ENCODE measurements around the gene AHNAK.
"Not testable (repeated sequence)": the region's sequence is repeated elsewhere in the genome, so short reads cannot be mapped to it uniquely, and the experiment has no call there.

AHNAK gene

DNA sequence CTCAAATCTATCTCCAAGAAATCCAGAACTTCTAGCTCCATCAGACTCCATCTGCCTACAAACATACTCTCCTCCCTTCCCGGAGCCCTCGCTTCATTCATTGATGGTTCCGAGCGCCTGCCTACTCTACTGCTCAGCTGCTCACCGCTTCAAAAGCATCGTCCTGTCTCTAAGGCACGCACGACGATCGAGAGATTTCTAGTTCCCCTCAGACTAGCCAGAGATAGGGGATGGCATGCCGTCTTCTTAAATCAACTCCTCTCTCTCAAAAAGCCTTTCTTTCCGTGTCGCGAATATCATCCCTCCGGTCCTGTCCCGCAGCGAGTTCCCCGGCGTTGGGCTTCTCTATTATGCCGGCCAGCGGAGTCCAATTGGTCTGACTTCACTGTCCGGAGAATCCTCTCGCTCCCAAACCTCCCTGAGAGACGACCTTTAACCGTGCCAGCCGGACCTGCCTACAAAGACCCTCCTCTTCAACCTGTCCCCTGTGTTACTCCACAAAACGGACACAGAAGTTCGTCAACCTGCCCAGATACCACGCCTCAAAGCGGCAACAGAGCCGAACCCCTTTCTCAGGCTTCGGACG lies 26.5 kb upstream of the AHNAK start:
- no peak for DNase-seq

- no peak for DNase-seq
Observed at GRCh38 chr11:62572431-62572830, 25.8 kb upstream of the AHNAK start.

GRCh38 chr11:62571493-62571892 lies 24.9 kb upstream of the AHNAK start:
- DNase-seq: not testable (repeated sequence)

DNA sequence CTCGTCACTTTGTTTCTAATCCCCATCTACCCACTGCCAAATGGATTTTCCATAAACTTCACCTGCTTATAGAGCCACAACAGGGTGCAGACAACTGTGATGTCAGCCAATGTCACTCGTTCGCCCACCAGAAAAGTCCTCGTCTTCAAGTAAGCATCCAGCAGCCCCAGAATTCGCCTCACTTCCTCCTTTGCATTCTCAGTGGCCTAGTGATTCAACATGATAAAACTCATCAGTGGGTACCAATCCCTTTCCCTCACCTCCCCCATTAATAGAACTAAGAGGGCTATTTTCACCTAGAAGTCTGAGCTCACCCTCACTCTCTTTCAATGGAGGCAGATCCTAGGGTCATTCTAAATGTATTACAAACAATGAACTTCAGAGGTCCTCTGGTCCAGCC lies 24.3 kb upstream of the AHNAK start:
- DNase-seq: not testable (repeated sequence)

- no peak for DNase-seq
Observed at GRCh38 chr11:62569611-62570010, 23.0 kb upstream of the AHNAK start.

- DNase-seq: no peak
Observed at GRCh38 chr11:62567018-62567633, 20.5 kb upstream of the AHNAK start.

DNA sequence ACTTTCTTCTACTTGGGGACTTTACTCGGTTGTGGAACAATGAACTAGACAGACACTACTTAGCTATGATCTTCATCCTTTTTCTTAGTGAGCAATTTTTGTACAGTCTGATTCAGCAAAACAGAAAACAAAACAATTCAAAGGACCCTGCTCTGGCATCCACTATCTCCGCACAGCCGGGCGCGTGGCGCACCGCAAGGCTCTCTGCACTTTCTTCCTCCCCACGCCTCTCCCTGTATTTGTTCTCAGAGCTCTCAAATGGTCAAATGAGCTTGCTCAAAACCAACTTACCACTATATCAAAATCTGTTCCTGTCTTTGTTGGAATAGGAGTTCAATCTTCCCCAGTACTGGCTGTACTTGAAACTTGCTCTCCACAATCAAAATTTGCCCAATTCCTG lies 19.6 kb upstream of the AHNAK start:
- no peak for DNase-seq

DNA sequence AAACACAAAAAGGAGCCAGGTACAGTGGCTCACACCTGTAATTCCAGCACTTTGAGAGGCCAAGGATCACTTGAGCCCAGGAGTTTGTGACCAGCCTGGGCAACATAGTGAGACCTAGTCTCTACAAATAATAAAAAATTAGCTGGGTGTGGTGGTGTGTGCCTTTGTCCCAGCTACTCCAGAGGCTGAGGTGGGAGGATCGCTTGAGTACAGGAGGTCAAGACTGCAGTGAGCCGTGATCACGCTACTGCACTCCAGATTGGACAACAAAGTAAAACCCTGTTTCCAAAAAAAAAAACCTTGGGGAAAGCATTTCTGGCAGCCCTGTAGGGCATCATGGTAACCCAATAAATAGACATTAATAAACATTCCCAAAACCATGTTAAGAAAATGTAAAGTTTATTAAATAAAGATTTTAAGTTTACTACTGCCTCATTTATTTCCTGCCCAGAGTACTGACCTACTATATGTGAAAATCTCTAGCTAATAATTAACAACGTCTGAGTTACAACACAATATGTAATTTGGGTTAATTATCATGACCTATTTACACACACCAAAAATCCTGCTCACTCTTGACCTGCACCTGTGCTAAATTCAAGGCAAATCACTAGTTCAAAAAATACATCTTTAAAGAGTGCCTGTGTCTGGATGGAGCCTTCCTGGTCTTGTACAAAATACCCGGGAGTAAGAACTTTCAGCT lies 18.6 kb upstream of the AHNAK start:
- no peak for DNase-seq

GRCh38 chr11:62561677-62562230 lies 15.1 kb upstream of the AHNAK start:
- not testable (repeated sequence) for DNase-seq

- no peak for DNase-seq
Observed at GRCh38 chr11:62560566-62561103, 14.0 kb upstream of the AHNAK start.

DNA sequence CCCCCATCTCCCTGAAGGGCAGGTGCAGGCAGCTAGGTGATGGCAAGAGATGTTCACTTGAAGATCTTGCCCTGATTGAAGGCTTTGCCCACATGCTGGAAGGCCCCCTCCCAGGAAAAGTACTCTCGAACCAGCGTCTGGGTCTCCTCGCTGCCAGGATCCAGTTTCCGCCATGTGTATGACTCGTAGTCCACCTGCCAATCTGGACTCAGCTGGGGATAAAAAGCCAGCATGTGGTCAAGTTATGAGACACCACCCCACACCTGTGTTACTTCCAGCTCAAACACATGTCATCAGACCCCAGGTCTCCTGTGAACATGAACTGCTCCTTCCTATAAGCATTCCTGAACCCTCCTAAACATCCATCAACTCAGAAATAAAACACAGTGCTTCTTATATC lies 13.0 kb upstream of the AHNAK start:
- not testable (repeated sequence) for DNase-seq

- no peak for DNase-seq
Observed at GRCh38 chr11:62559204-62559603, 12.6 kb upstream of the AHNAK start.

DNA sequence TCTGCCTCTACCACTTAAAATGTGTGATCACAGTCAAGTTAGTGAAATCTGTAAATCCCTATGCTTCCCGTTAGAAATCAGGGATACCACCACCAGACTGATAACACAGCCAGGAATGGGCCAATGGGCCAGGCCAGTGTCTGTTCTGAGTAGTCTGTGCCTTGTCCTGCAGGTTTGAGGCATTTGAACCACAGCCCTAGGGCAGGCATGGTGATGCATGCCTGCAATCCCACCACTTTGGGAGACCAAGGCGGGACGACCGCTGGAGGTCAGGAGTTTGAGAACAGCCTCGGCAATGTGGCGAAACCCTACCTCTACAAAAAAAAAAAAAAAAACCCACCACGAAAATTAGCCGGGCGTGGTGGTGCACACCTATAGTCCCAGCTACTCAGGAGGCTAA lies 12.1 kb upstream of the AHNAK start:
- DNase-seq: no peak

DNA sequence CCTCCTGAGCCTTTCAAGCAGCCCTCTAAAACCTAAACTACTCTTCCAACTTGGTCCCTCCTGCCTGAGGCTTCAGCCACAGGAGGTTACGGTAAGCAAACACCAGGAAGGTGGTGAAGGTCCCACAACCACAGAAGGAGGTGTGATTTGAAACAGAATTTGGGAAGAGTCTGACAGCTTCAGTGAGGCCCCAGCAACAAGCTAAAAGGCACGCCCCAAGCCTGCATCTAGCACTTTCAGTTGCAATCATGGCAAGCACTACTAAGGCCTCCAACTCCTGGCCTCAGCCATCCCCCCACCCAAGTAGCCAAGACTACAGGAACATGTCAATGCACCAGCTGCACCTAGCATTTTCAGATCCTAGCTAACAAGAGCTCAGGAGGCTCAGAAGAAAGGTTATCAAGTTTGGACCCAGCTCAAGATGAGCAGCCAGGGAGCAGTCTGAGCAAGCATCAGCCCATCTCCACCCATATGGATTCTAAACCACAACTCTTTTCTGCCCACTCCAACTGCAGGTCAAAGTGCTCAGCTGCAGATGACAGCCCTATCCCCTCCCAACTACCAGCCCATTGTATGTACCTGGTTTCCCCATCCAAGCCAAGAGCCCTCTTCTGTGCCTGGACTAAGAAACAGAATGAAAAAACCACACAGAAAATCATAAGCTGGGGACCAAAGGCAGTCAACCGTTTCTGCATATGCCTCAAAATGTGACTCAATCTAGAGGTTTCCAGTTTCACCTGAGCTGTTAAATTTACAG lies 10.4 kb upstream of the AHNAK start:
- no peak for DNase-seq

DNA sequence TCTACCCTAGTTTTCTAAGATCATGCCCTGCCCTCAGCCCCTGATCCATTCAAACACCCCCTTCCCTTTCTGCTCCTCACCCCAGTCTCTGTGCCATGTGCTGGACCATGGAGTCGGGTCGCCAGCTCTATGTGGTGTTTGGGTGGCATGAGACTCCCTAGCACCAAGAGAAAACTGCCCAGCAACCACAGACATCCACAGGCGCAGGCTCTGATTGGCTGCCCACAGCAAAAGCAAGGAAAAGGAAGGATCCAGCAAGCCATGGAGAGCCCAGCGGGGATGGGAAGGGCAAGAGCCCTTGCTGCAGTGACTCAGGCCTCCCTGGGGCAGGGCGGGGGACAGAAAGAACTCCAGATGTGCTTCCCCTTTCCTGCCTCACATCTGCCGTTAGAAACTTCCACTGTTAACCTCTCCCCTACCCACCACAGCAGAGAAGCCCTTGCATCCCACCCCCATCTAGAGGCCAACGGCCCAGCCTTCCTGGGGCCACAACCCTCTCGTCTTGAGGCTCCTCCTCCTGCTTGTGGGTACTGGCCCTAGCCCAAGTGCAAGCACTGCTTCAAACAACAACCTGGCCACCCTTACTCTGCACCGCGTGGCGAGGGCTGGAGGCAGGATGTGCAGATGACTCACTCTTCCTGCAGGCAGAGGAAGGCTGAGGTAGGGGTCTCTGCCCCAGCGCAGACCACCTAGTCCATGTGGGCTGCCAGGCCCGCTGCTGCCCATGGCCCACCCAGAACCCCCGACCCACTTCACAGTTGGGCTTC lies 9.7 kb upstream of the AHNAK start:
- DNase-seq: no peak

GRCh38 chr11:62555464-62556107 lies 9.0 kb upstream of the AHNAK start:
- DNase-seq: no peak

DNA sequence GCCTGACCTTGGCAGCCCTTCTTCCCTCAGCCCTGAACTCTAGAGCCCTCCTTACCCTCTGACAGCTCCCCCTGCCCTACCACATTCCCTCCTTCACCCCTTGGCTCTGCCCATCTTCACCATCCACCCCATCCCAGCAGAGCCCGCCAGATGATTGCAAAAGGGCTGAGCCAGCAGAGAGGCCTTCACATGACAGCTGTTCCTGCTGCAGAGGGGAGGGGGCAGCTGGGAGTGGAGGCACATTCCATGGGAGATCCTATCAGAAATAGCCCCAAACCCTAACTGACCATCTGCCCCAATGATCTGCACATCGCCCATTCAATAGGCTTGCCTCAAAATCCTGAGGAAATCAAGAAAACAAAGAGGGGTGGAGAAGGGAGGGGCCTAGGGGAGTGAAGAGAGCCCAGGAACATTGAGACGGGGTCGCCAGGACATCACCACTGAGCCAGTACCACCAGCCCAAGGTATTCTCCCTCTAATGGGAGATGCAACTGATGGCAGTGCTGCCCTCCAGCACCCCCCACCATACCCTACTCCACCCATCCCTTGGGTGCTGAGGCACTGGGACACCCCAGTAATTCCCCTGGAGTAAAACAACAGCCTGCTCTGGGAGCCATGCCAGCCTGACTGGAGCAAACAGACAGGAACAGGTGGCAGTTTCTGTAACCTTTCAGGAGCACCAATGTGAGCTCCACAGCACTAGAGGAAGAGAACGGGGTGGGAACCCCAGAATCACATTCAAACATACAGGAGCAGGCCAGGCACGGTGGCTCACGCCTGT lies 8.0 kb upstream of the AHNAK start:
- DNase-seq: no peak

DNA sequence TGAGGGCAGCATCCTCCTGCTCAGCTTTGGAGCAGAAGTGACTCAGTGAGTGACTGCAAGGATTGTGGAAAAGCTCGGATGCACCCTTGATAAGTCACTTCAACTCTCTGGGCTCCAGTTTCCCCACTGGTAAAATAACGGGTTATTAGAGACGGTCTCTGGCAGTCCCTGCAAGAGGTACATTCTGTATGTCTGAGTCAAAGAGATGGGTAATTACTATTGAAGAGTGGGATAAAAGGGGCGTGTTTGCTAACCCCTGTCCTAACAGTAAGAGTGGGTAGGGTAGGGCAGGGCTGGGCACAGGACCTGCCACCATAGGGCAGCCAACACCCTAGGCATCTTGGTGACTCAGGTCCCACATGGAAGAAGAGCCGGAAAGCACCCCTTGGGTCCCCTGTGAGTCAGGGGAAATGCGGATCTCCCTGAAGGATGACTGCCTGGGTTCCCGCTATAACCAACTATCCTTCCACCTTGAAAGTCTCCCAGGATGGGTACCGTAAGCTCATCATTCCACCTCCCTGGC lies 7.3 kb upstream of the AHNAK start:
- no peak for DNase-seq

- no peak for DNase-seq
Observed at GRCh38 chr11:62553080-62553838, 6.7 kb upstream of the AHNAK start.

Measured in NCI-H774 (cell line).